GM11168 (cell line): ENCODE results near the gene EGFR.

Experiments used
- in situ Hi-C: fragments of 300-500 bp; cut with MboI; formaldehyde crosslinking; loops from one replicate; pipeline ENCODE4 v1.12.0; 2022; ENCODE audit warnings: low sequenced_read_pairs; ENCODE audit not compliant: unreplicated experiment

The EGFR gene

GRCh38 chr7:55193245-55193644 is 174.4 kb downstream of the EGFR start:
- in situ Hi-C loops, result no loop called here

- in situ Hi-C loops, result no loop called here
Measured at GRCh38 chr7:55194522-55194921, 175.7 kb downstream of the EGFR start.

GRCh38 chr7:55198634-55199392 is 180.0 kb downstream of the EGFR start:
- in situ Hi-C loops, result no loop called here

- in situ Hi-C loops, result no loop called here
Measured at GRCh38 chr7:55199418-55199817, 180.6 kb downstream of the EGFR start.

- in situ Hi-C loops, result no loop called here
Measured at GRCh38 chr7:55200441-55200840, 181.6 kb downstream of the EGFR start.

GRCh38 chr7:55202150-55202913 is 183.5 kb downstream of the EGFR start:
- in situ Hi-C loops, result no loop called here

- in situ Hi-C loops, result no loop called here
Measured at GRCh38 chr7:55203300-55203699, 184.5 kb downstream of the EGFR start.

GRCh38 chr7:55205124-55205955 is 186.5 kb downstream of the EGFR start:
- in situ Hi-C loops, result no loop called here

GRCh38 chr7:55206235-55207029 is 187.6 kb downstream of the EGFR start:
- in situ Hi-C loops, result no loop called here

- in situ Hi-C loops, result no loop called here
Measured at GRCh38 chr7:55207436-55208125, 188.8 kb downstream of the EGFR start.

GRCh38 chr7:55209366-55209765 is 190.5 kb downstream of the EGFR start:
- in situ Hi-C loops, result no loop called here

GRCh38 chr7:55210176-55210575 is 191.4 kb downstream of the EGFR start:
- in situ Hi-C loops, result no loop called here

- in situ Hi-C loops, result no loop called here
Measured at GRCh38 chr7:55210716-55211115, 191.9 kb downstream of the EGFR start.

GRCh38 chr7:55211726-55212125 is 192.9 kb downstream of the EGFR start:
- in situ Hi-C loops, result no loop called here

- in situ Hi-C loops, result no loop called here
Measured at GRCh38 chr7:55212176-55212575, 193.4 kb downstream of the EGFR start.

GRCh38 chr7:55212838-55213237 is 194.0 kb downstream of the EGFR start:
- in situ Hi-C loops, result no loop called here

GRCh38 chr7:55214707-55215106 is 195.9 kb downstream of the EGFR start:
- in situ Hi-C loops, result no loop called here

GRCh38 chr7:55223023-55223422 is 204.2 kb downstream of the EGFR start:
- in situ Hi-C loops, result no loop called here

- in situ Hi-C loops, result no loop called here
Measured at GRCh38 chr7:55224111-55224510, 205.3 kb downstream of the EGFR start.
